ENCODE measurements around the gene SLC25A6. TPM values are rescaled to one million over a fixed set of nuclear protein-coding genes. Genes with fewer than 3 reads are reported as not detected.

The SLC25A6 gene
- total RNA-seq, 1 donor from 2014 or later: 348 TPM

DNA sequence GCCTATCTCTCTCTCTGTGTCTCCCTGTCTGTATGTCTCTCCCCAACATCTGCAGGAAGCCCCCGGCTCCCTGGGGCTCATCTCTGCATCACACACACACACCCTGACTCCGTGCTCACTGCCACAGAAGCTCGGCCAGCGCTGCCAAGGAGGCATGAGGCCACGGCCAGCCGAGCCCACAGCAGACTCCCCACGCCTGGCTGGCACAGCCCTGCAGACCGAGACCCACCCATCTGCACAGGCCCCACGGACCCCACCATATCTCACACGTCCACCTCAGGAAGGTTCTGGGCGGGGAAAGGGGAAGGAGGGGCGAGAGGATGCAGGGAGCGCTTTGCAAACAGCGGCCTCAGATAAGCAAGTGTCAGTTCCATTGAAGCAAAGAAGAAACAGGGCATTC lies 28.5 kb upstream of the SLC25A6 start:
- TF ChIP-seq, protein P1, sequence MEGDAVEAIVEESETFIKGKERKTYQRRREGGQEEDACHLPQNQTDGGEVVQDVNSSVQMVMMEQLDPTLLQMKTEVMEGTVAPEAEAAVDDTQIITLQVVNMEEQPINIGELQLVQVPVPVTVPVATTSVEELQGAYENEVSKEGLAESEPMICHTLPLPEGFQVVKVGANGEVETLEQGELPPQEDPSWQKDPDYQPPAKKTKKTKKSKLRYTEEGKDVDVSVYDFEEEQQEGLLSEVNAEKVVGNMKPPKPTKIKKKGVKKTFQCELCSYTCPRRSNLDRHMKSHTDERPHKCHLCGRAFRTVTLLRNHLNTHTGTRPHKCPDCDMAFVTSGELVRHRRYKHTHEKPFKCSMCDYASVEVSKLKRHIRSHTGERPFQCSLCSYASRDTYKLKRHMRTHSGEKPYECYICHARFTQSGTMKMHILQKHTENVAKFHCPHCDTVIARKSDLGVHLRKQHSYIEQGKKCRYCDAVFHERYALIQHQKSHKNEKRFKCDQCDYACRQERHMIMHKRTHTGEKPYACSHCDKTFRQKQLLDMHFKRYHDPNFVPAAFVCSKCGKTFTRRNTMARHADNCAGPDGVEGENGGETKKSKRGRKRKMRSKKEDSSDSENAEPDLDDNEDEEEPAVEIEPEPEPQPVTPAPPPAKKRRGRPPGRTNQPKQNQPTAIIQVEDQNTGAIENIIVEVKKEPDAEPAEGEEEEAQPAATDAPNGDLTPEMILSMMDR (conservative IDR thresholded peaks at IDR 0.05; ENCODE audit: low read depth, low read length): no peak

DNA sequence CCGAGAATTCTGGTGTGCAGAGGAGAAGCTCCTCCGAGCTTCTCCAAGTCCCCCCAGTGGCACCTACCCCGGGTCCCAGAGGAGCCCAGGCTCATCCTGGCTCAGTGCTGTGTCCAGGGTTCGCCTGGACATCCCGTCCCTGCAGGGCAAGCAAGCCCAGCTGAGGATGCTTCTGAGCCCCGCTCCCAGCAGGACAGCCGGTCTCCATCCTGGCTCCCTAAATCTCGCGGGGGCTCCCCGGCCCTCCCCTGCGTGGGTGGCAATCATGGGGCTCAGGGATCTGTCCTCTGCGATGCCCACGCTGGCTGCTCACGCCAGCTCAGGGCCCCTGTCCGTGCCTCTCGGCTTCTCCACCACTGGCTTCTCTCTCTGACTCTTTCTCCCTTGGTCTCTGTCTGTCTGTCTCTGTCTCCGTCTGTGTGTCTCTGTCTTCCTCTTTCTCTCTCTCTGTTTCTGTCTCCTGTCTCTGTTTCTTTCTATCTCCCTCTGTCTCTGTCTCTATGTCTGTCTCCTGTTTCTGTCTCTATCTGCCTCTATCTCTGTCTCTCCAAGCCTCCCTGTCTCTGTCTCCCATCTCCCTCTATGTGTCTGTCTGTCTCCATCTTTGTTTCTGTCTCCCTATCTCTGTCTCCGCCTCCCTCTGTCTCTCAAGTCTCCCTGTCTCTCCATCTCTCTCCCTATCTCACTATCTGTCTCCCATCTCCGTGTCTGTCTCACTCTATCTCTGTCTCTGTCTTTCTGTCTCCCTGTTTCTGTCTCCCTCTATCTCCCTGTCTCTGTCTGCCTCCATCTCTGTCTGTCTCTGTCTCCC lies 27.8 kb upstream of the SLC25A6 start:
- no peak for DNase-seq (ENCODE audit: low read depth)
- TF ChIP-seq, protein P1 (conservative IDR thresholded peaks at IDR 0.05; ENCODE audit: low read depth, low read length): no peak
- H3K4me3 ChIP-seq (ENCODE audit: low read depth, low read length): no peak overlapping the region

More for the DNA sequence above, 28.5 kb upstream of the SLC25A6 start:
- no peak for DNase-seq (ENCODE audit: low read depth)
- H3K4me3 ChIP-seq (ENCODE audit: low read depth, low read length): no peak overlapping the region

DNA sequence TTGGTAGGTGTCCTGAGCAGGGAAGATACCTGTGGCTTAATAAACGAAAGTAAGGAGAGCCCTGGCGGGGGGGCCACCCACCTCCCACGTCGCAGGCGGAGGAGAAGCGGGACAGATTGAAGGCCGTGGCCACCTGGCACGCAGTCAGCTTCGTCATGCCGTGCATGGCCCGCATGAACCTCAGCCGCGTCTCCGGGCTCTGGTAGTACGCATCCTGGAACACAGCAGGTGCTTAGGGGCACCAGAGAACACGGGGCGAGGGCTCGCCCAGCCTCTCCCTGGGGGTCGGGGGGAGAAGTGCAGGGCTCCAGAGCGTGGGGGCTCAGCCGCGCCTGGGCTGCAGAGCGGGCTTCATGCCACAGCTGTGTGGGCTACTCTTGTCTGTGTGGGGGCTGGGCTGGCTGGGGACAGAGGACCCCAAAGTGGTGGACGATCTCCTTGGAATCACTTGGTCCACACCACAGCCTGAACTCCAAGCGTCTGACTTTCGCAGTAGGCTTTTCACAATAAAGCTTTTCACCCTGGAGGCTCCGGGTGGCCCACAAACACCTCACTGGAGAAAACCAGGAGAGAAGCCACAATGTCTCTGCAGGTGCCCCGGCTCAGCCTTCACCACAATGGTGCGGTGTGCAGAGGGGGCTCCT lies 27.1 kb upstream of the SLC25A6 start:
- TF ChIP-seq, protein P1 (conservative IDR thresholded peaks at IDR 0.05; ENCODE audit: low read depth, low read length): no peak
- H3K4me3 ChIP-seq (ENCODE audit: low read depth, low read length): no peak overlapping the region
- DNase-seq (ENCODE audit: low read depth): no peak

DNA sequence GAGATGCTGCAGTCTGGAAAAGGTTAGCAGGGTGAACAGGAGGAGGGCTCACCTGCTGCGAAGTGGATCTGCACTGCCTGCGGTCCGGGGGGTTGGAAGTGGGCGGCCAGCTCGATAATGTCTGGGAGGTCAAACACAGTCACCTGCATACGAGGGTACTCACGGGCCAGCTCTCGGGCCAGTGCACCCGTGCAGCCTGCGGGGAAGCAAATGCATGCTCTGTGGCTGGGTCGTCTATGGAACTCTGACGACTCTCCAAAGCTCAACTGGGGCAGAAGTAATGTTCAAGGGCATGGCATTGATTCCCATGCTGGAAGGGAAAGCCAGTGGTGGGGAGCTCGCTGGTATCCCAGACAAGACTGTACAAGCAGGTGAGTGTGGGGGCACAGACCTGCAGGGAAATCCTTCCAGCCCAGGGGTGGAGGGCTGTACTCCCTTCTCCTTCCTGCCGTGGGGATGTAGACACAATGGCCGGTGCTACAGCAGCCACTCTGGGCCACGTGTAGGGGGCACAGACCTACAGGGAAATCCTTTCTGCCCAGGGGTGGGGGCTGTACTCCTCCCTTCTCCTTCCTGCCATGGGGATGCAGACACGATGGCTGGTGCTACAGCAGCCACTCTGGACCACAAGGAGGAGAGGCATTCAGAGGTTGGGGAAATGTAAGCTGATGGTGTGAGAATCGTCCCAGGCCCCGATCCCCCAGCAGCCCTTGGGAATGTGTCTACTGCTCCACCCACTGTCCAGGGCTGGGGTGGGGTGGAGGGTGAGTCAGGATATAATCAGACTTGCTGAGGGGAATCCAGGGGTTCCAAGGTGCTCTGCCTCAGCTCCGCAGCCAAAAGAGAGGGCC lies 26.2 kb upstream of the SLC25A6 start:
- TF ChIP-seq, protein P1 (conservative IDR thresholded peaks at IDR 0.05; ENCODE audit: low read depth, low read length): no peak
- DNase-seq (ENCODE audit: low read depth): no peak
- H3K4me3 ChIP-seq (ENCODE audit: low read depth, low read length): no peak overlapping the region

DNA sequence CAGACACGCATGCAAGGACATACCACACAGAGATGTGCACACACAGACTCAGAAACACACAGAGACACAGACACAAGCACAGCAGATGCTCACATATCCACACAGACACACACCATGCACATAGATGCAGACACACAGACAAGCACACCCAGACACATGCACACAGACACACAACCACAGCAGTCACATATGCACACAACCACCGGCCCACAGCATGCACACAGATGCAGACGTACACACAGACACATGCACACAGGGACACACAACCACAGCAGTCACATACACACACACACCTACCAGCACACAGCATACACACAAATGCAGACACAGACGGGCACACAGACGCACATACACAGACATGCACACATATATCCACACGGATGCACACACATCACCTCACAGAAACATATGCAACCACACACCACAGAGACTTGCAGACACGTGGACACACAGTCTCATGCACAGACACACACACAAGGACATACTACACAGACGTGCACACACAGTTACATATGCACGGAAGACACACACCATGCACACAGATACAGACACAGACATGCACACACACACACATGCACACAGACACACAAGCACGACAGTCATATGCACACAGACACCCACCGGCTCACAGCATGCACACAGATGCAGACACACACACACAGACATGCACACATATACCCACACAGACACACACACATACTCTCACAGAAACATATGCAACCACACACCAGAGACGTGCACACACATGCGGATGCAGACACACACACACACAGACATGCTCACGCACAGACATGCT lies 25.2 kb upstream of the SLC25A6 start:
- no peak for DNase-seq (ENCODE audit: low read depth)
- no peak overlapping the region for H3K4me3 ChIP-seq (ENCODE audit: low read depth, low read length)
- TF ChIP-seq, protein P1 (conservative IDR thresholded peaks at IDR 0.05; ENCODE audit: low read depth, low read length): no peak

DNA sequence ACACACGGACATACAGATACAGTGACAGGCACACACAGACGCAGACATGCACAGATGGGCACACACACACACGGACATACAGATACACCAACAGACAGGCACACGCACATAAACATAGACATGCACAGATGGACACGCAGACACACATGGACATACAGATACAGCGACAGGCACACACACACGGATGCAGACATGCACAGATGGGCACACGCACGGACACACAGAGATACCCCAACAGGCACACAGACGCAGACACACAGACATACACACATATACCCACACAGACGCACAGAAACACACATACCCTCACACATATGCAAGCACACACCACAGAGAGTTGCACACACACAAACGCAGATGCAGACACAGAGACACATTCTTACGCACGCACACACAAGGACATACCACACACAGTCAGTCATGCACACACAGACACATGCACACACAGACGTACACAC lies 24.4 kb upstream of the SLC25A6 start:
- TF ChIP-seq, protein P1 (conservative IDR thresholded peaks at IDR 0.05; ENCODE audit: low read depth, low read length): no peak
- no peak overlapping the region for H3K4me3 ChIP-seq (ENCODE audit: low read depth, low read length)
- DNase-seq (ENCODE audit: low read depth): no peak

Measured in epithelial cell of proximal tubule (primary cell).